Fibroblast of skin of abdomen (primary cell): Measurements from ENCODE around the gene MIF4GD.
"Not testable (repeated sequence)": the region's sequence is repeated elsewhere in the genome, so short reads cannot be mapped to it uniquely, and the experiment has no call there.

Experiments
- DNase-seq: peaks from one replicate; pipeline ENCODE4 v3.0.0-alpha.2; 2013

The MIF4GD gene

DNA sequence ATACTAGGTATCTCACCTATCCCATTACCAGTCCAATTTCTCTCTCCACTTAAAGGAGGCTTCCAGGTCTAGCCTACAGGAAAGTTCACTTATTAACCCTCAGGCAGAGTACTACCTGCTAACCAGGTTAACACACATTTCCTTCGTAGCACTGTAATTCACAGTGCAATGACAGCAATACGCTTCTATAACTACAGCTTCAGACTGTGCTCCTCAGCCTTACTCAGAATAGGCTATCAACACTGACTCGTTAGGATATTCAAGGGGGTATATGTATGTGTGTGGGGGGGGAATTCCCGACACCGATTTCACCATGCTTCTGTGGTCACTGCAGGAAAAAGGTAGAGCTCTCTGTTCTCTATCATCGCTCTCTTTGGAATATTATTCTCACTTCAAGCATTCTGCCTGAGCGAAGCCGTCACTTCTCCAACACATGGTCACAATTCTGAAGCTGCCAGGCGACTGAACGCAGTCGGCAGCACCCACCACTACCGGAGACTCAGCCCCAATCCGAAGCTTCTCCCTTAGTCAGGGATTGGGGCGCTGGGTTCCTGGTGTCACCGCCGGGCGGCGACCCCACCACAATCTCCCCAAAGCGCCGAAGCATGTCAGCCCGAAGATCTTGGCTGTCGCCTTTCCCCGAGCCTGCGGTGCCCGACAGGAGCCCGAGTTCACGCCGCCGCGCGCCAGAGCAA is 10.2 kb downstream of the MIF4GD start:
- no peak for DNase-seq

GRCh38 chr17:75257228-75257627 is 13.8 kb downstream of the MIF4GD start:
- DNase-seq = not testable (repeated sequence)

GRCh38 chr17:75255954-75256698 is 14.9 kb downstream of the MIF4GD start:
- DNase-seq = not testable (repeated sequence)

- DNase-seq = no peak
Measured at GRCh38 chr17:75252039-75252816, 18.8 kb downstream of the MIF4GD start.

- DNase-seq = peak; percentile 54
Measured at GRCh38 chr17:75250009-75250471, 21.0 kb downstream of the MIF4GD start.

DNA sequence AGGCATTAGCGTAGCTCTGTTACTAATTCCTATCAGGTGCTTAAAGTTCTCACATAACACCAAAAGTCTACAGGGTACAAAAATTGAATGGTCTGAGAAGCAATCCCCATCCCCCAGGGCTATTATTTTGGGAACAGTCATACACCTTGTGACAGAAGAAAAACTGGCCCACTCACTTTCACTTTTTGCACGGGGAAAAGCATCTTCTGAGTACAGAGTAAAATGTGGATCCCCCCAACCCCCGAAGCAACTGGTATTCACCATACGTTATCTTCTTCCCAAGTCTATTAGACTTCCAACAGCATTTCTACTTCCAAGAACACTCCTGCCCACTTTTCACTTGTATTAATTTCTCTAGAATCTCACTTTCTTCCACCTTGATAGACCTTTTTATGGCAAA is 21.5 kb downstream of the MIF4GD start:
- no peak for DNase-seq

- DNase-seq = no peak
Measured at GRCh38 chr17:75246404-75246803, 24.6 kb downstream of the MIF4GD start.

- no peak for DNase-seq
Measured at GRCh38 chr17:75245011-75245410, 26.0 kb downstream of the MIF4GD start.

- no peak for DNase-seq
Measured at GRCh38 chr17:75244133-75244866, 26.7 kb downstream of the MIF4GD start.

DNA sequence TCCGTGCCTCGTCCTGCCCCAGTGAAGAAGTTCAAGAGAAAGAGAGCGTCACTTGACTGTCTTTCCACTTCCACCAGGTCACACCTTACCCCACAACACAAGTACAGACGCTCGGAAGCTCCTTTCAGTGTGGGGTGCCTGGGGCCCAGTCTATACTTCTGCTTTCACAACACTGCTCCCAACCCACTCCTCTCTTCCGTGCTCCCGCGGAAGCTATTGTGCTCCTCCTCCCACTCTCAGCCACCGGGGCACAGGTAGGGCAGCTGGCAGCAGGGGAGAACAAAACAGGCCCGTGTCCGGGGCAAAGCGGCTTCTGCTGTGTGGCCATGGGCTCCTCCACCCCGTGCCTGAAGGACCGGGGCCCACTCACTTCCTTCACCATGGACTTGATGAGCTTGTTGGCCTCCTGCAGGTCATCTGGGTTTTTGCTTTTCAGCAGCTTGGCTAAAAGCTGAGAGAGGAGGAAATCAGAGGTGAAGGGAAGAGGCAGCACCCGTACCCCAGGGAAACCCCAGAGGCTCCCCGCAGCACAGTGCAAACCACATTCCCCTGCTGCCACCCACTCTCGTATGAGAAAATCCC is 28.5 kb downstream of the MIF4GD start:
- no peak for DNase-seq

GRCh38 chr17:75241996-75242460 is 29.0 kb downstream of the MIF4GD start:
- DNase-seq = no peak

- DNase-seq = no peak
Measured at GRCh38 chr17:75241502-75241901, 29.5 kb downstream of the MIF4GD start.

GRCh38 chr17:75241143-75241430 is 29.9 kb downstream of the MIF4GD start:
- DNase-seq = no peak

DNA sequence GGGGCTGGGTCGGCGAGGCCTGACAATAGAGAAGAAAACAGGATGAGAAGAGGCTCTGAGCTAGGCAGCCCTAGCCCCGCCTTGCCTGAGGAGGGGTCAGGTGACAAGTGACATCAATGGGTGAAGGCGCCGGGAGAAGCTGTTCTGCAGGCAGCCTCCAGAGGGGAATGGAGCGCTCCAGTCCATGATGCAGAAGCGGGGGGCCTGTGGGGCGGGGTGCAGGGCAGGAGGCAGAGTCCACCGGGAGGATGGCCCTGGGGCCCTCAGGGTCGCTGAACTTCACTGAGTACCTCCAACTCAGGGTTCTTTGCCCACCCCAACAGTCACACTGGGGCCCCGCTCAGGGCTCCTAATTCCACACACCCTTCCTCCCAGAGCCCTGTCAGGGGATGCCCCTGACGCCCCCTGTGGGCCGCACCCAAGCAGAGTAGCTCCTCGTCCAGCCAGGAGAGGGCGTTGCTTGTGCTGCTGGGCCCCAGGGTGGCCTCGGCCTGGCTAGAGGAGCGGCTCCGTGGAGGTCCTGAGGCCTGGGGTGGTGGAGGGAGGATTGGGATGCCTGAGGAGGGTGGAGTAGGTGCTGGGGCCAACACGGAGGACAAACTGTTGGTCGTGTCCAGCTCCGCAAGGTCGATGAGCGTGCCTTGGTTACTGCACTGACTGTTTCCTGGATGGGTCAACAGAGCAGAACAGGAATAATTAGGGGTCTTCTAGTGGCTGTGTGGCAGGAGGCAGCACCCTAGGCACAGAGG is 30.5 kb downstream of the MIF4GD start:
- peak; percentile 22 for DNase-seq

DNA sequence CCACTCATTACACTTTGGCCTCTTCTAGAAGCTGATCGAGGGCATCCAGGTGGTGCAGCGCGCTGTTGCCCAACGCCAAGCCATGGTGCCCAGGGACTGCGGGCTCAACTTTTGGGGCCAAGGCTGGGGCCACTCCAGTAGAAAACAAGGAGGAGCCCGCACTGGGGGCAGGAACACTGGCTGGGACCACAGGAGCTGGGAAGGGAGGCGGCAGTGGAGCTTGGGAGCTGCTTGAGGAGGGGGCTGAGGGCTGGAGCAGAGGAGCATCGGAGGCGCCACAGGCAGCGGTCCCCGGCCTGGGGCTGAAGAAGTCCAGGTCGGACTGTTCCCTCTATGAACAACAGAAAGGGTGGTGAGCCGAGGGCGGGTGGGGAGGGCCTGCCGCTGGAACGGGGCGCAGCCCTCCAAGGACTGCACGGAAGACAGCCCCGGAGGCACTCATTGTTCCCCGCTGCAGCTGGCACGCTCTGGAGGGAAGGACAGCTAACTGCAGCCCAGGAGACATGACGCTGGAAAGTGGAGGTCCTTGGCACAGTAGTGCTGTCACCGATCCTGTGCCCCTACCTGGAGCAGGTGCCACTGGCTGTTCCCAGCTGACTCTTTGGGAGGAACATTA is 31.1 kb downstream of the MIF4GD start:
- DNase-seq = no peak

- no peak for DNase-seq
Measured at GRCh38 chr17:75239214-75239613, 31.8 kb downstream of the MIF4GD start.

DNA sequence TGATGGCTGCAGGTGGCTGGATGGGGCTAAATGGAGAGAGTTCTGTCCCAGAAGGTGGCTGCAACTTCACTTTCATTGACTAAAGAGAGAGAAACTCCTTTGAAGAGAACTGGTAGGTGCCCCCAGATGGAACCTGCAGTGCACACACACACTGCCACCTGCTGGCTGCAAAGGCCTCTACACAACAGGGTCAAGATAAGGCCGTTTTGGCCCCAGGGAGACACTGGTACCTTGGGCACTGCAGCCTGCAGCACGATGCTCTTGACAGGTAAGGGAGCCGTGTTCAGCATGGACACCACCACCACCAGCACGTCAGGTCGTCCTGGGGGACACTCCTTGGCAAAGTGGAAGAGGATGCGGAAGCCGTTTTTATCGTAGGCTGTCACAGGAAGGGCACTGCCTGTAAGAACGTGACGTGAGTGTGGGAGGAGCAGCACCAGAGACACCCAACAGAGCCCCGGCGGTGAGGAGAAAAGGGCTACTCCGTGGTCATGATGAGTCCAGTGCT is 32.3 kb downstream of the MIF4GD start:
- DNase-seq = peak; percentile 52

GRCh38 chr17:75238020-75238580 is 32.9 kb downstream of the MIF4GD start:
- DNase-seq = no peak

- no peak for DNase-seq
Measured at GRCh38 chr17:75237100-75238014, 33.7 kb downstream of the MIF4GD start.
